Right lobe of liver (tissue), 6 donors: ENCODE data around the gene RNASEH2B. TPM values are rescaled to one million over a fixed set of nuclear protein-coding genes. Genes with fewer than 3 reads are reported as not detected.

ENCODE experiments used
- ATAC-seq, 4 donors: fragments of 200-7000 bp; cut with Tn5 transposase; one replicate each; pipeline ENCODE4 v1.9.1; 2020; ENCODE audit warnings: mild to moderate bottlenecking in 4 of 4, moderate library complexity in 4 of 4
- DNase-seq, 3 donors: peaks; one replicate each; pipeline ENCODE4 v3.0.0-alpha.2; 2020
- H3K27ac ChIP-seq, 3 donors: fragments of 200-600 bp; one replicate each; pipeline ENCODE4 v1.8.0; 2022
- H3K27me3 ChIP-seq, 2 donors: fragments of 200-600 bp; one replicate each; pipeline ENCODE4 v1.8.0; 2022
- H3K36me3 ChIP-seq, 4 donors: fragments of 200-600 bp; sonication (generic) in 1 of 4; one replicate each; pipeline versions ENCODE4 v1.5.1 to v1.8.0; 2017 to 2022; ENCODE audit warnings: control low read depth in 1 of 4
- H3K4me1 ChIP-seq, 4 donors: fragments of 200-600 bp; sonication (generic) in 1 of 4; one replicate each; pipeline versions ENCODE4 v1.5.1 to v1.8.0; 2017 to 2022; ENCODE audit warnings: control low read depth in 1 of 4
- H3K4me3 ChIP-seq, 3 donors: fragments of 200-600 bp; one replicate each; pipeline ENCODE4 v1.8.0; 2022
- H3K9me3 ChIP-seq, 4 donors: fragments of 200-600 bp; sonication (generic) in 1 of 4; one replicate each; pipeline versions ENCODE4 v1.5.1 to v1.8.0; 2017 to 2022; ENCODE audit warnings: control low read depth in 1 of 4
- POLR2A ChIP-seq: fragments of 450-650 bp; IDR thresholded peaks from one replicate; pipeline ENCODE4 v1.6.1; 2017; ENCODE audit warnings: antibody characterized with exemption, mild to moderate bottlenecking
- WGBS: methylation state at CpG from one replicate; pipeline ENCODE4 v1.1.6; 2018; ENCODE audit warnings: low coverage, low lambda C conversion rate; ENCODE audit not compliant: insufficient coverage; ENCODE audit errors: missing lambda C conversion rate; 5-methylcytosine and 5-hydroxymethylcytosine counted together
- intact Hi-C, 2 donors: fragments of 100-400 bp; cut with DNase I; formaldehyde crosslinking; loops; one replicate each; pipeline versions ENCODE4 v1.11.2 to v1.14.1; 2022
- total RNA-seq, 6 experiments: library from RNA; depleted of rRNA in 2 of 6; stranded (reverse); fragments of >200 nt in 2 of 6; fragmentation: NEBNext Ultra II Directional in 3 of 6; extraction: Animal tissue kit (Norgen Biotek cat#: 25700) in 3 of 6; gene quantifications; one replicate each; pipeline versions ENCODE4 v1.1.0 to v1.2.4, GENCODE V29; 2016 to 2023
- TF ChIP-seq, protein P1 (sequence below), 4 donors: fragments of 200-600 bp in 3 of 4; fragments of 450-650 bp in 1 of 4; IDR thresholded peaks; one replicate each; pipeline versions ENCODE4 v1.5.1 to v1.8.0; 2016 to 2022; ENCODE audit warnings: antibody characterized with exemption in 4 of 4, mild to moderate bottlenecking in 2 of 4
- donor health status: DM: no; HTN: yes; CAD: no.
- donor health status: DM: no; HTN: no; CAD: no.
- donor health status: DM: no; HTN: no; CAD: no.
- donor health status: DM: no; HTN: yes; CAD: no.
- donor health status: DM: no; HTN: yes; CAD: no.

Gene RNASEH2B
- total RNA-seq, 6 experiments from 2014 or later = 9.9 to 19.8 (median 11.7) TPM

DNA sequence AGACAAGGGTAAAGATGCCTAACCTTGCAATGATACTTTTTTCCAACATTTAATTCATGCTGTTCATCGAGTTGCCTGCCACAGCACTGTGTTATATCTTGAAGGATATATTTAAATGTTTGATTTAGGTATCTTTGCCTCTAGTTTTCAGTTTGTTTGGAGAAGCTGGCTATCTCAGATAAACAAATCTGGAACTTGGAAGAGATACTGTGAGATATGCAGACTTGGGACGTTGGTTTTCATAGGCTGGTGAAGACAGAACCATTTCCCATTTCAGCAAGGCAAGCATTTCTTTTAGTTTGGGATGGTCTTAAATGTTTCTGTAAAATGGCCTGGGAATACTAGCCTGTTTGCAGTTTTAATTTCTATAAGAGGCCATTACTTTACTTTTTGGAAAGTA, 3.3 kb downstream of the RNASEH2B start:
- ATAC-seq (no peak), DNase-seq (no peak)
- intact Hi-C loops = no loop called here
- 19% methylated on average over 2 of the region's 2 CpGs for WGBS
- Histone ChIP-seq H3K27ac (no peak overlapping the region), H3K36me3 (no peaks in the 10 kb centered on the region), H3K4me1 (peaks cover 0 to 14% (median 4%) of the 10 kb centered on the region in 4 donors), H3K27me3 (no peaks in the 10 kb centered on the region), H3K9me3 (no peaks in the 10 kb centered on the region), H3K4me3 (no peak overlapping the region)
- TF ChIP-seq POLR2A = no peak
- TF ChIP-seq, protein P1, sequence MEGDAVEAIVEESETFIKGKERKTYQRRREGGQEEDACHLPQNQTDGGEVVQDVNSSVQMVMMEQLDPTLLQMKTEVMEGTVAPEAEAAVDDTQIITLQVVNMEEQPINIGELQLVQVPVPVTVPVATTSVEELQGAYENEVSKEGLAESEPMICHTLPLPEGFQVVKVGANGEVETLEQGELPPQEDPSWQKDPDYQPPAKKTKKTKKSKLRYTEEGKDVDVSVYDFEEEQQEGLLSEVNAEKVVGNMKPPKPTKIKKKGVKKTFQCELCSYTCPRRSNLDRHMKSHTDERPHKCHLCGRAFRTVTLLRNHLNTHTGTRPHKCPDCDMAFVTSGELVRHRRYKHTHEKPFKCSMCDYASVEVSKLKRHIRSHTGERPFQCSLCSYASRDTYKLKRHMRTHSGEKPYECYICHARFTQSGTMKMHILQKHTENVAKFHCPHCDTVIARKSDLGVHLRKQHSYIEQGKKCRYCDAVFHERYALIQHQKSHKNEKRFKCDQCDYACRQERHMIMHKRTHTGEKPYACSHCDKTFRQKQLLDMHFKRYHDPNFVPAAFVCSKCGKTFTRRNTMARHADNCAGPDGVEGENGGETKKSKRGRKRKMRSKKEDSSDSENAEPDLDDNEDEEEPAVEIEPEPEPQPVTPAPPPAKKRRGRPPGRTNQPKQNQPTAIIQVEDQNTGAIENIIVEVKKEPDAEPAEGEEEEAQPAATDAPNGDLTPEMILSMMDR (IDR thresholded peaks at IDR 0.05) = no peak

DNA sequence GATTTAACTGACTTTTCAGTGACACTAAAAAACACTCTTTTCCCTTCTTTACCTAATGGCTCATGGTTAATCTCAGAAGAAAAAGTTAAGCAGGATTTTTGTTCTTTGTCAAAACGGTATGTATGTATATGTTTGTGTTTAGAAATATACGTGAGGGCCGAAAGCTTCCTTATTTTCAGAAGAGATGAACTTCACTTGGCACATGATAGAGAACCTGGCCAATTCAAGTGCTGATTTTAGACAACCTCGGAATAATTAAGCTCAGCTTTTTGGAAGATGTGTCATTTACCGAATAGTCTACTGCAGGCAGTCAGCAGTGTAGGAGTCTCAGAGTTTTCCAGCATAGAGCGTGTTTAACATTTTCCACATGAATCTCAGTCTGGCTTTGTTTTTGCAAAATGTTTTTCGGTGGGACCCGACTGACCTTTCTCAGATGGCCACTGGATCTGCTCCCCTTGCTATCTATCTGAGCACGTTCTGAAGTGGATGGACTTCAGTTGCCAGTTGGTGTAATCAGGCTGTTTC, 4.6 kb downstream of the RNASEH2B start:
- DNase-seq (no peak), ATAC-seq (no peak)
- Histone ChIP-seq H3K27ac (no peak overlapping the region), H3K36me3 (no peaks in the 10 kb centered on the region), H3K4me1 (peaks cover 0 to 14% (median 4%) of the 10 kb centered on the region in 4 donors), H3K9me3 (no peaks in the 10 kb centered on the region), H3K4me3 (no peak overlapping the region), H3K27me3 (no peaks in the 10 kb centered on the region)
- TF ChIP-seq, protein P1 (IDR thresholded peaks at IDR 0.05) = no peak
- no peak for TF ChIP-seq POLR2A
- intact Hi-C loops = no loop called here
- WGBS = 56% methylated on average over 9 of the region's 9 CpGs

DNA sequence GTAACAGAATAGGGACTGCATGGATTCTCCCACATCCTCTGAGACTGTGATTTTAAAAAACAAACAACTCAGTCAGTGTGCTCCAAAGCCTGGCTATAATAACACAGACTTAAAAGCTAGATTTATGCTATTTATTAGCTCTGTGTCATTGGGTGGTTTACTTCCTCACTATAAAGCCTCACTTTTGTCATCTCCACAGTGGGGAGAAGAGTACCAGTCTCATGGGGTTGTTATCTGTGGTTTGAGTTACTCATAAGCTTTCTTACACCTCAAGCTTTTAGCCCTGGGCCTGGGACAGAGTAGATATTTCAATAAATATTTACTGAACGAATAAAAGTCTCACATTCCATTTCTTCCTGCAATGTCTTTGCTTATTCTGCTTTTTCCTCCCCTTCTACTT, 5.3 kb downstream of the RNASEH2B start:
- ATAC-seq = no peak
- intact Hi-C loops = no loop called here
- Histone ChIP-seq H3K27ac (no peak overlapping the region), H3K4me1 (peaks cover 0 to 14% (median 4%) of the 10 kb centered on the region in 4 donors), H3K9me3 (no peaks in the 10 kb centered on the region), H3K4me3 (no peak overlapping the region), H3K36me3 (no peaks in the 10 kb centered on the region), H3K27me3 (no peaks in the 10 kb centered on the region)
- no peak for DNase-seq
- TF ChIP-seq, protein P1 (IDR thresholded peaks at IDR 0.05) = no peak
- WGBS = 40% methylated on average over 1 of the region's 1 CpG

DNA sequence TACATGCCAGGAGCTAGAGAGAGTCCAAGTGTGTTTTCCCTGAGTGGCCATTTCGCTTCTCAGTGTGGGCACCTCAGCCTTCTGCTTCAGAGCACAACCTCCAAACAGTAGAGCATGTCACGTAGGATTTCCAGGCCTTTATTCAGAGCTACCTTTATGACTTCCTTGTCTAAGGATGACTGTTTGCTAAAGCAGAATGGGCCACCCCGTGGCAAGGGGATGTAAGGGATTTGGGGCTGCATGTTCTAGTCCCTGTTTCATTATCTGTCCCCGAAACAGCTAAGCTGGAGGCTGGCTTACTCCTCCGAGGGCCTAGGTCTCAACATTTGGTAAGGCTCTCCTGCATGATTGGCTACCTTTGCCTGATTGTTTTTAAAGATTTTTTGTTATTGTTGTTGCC, 6.0 kb downstream of the RNASEH2B start:
- ATAC-seq (no peak), DNase-seq (no peak)
- Histone ChIP-seq H3K4me1 (peaks cover 0 to 12% (median 4%) of the 10 kb centered on the region in 4 donors), H3K9me3 (no peaks in the 10 kb centered on the region), H3K36me3 (no peaks in the 10 kb centered on the region), H3K4me3 (no peak overlapping the region), H3K27ac (no peak overlapping the region), H3K27me3 (no peaks in the 10 kb centered on the region)
- intact Hi-C loops = no loop called here
- TF ChIP-seq, protein P1 (IDR thresholded peaks at IDR 0.05) = no peak
- no peak for TF ChIP-seq POLR2A
- 64% methylated on average over 5 of the region's 5 CpGs for WGBS
